H1 (cell line): ENCODE results near the gene SPATA13.

ENCODE experiments used
- ASH2L ChIP-seq: fragments of 200-600, 300-600 bp; sonication (generic); IDR thresholded peaks from one replicate; pipeline ENCODE4 v1.7.1; 2017; ENCODE audit warnings: low read length
- ATF3 ChIP-seq: IDR thresholded peaks from 2 replicates; pipeline ENCODE4 v1.6.1; 2011; ENCODE audit warnings: low read depth, mild to moderate bottlenecking, low read length; ENCODE audit not compliant: insufficient read depth
- CTCF ChIP-seq, 3 experiments: IDR thresholded peaks; 1 replicate in 2 of 3; 2 replicates in 1 of 3; pipeline versions ENCODE4 v1.5.1 to v1.6.1; 2011; ENCODE audit warnings: low read length in 3 of 3, mild to moderate bottlenecking in 3 of 3, inconsistent platforms in 2 of 3, low read depth in 1 of 3, moderate library complexity in 1 of 3; ENCODE audit not compliant: insufficient read depth in 1 of 3; ENCODE audit errors: control extremely low read depth in 1 of 3
- EGR1 ChIP-seq: IDR thresholded peaks from 2 replicates; pipeline ENCODE4 v1.6.1; 2011; ENCODE audit warnings: low read depth, low read length, borderline replicate concordance
- EZH2 ChIP-seq: fragments of 200-600 bp; sonication (generic); IDR thresholded peaks from 2 replicates; pipeline ENCODE4 v1.7.1; 2012; ENCODE audit warnings: low read depth, mild to moderate bottlenecking, moderate library complexity, low read length, inconsistent platforms; ENCODE audit not compliant: severe bottlenecking
- GABPA ChIP-seq: IDR thresholded peaks from 2 replicates; pipeline ENCODE4 v1.6.1; 2011; ENCODE audit warnings: mild to moderate bottlenecking, low read length, moderate library complexity, borderline replicate concordance; ENCODE audit not compliant: insufficient read depth
- HDAC6 ChIP-seq: IDR thresholded peaks from one replicate; pipeline ENCODE4 v1.7.1; 2012; ENCODE audit warnings: low read depth, mild to moderate bottlenecking, inconsistent platforms, low read length, moderate library complexity
- SP1 ChIP-seq: IDR thresholded peaks from 2 replicates; pipeline ENCODE4 v1.6.1; 2011; ENCODE audit warnings: low read depth, low read length

- no peak for TF ChIP-seq GABPA
- TF ChIP-seq EZH2: no peak
- TF ChIP-seq ATF3: no peak
- TF ChIP-seq HDAC6: no peak
- TF ChIP-seq CTCF (IDR thresholded peaks at IDR 0.05; ENCODE audit: control extremely low read depth in 1 of 3, insufficient read depth in 1 of 3, low read depth in 1 of 3, low read length in 3 of 3): no peak
- TF ChIP-seq EGR1: no peak
- TF ChIP-seq ASH2L: no peak
- no peak for TF ChIP-seq SP1
Measured at GRCh38 chr13:24221007-24221406, 60.5 kb downstream of the SPATA13 start.
